K562 (cell line): Measurements from ENCODE around the gene HOXB1. TPM values are rescaled to one million over a fixed set of nuclear protein-coding genes. Genes with fewer than 3 reads are reported as not detected.

Source experiments
- CREB1 ChIP-seq, 2 experiments: sonication (generic) in 1 of 2; formaldehyde crosslinking in 1 of 2; IDR thresholded peaks; 2 replicates each; pipeline versions ENCODE4 v1.6.1 to v1.8.0; 2012 to 2022; ENCODE audit warnings: inconsistent platforms in 1 of 2, mild to moderate bottlenecking in 1 of 2, missing genetic modification reagents in 1 of 2, moderate library complexity in 1 of 2
- E2F6 ChIP-seq, 2 experiments: IDR thresholded peaks; 2 replicates each; pipeline ENCODE4 v1.6.1; 2011; ENCODE audit warnings: borderline replicate concordance in 1 of 2, control low read depth in 1 of 2, low read depth in 1 of 2, low read length in 1 of 2, mild to moderate bottlenecking in 1 of 2, mixed read lengths in 1 of 2, moderate library complexity in 1 of 2; ENCODE audit not compliant: insufficient read depth in 1 of 2, insufficient read length in 1 of 2, poor library complexity in 1 of 2, severe bottlenecking in 1 of 2; ENCODE audit errors: extremely low read depth in 1 of 2
- GTF2F1 ChIP-seq: IDR thresholded peaks from 2 replicates; pipeline ENCODE4 v1.6.1; 2011; ENCODE audit warnings: low read depth, low read length, improper control_type of control experiment
- PHF20 ChIP-seq: fragments of 450-650 bp; IDR thresholded peaks from 2 replicates; pipeline ENCODE4 v1.6.1; 2018; ENCODE audit not compliant: partially characterized antibody
- SFPQ ChIP-seq: fragments of 200-400 bp; formaldehyde crosslinking; IDR thresholded peaks from 2 replicates; pipeline ENCODE4 v1.6.1; 2017; ENCODE audit warnings: mild to moderate bottlenecking, low read depth, low read length, moderate library complexity
- TEAD4 ChIP-seq, 2 experiments: sonication (generic) in 1 of 2; formaldehyde crosslinking in 1 of 2; IDR thresholded peaks; 2 replicates each; pipeline versions ENCODE4 v1.6.1 to v1.8.0; 2012 to 2022; ENCODE audit warnings: borderline replicate concordance in 1 of 2, inconsistent platforms in 1 of 2, low read length in 1 of 2, mild to moderate bottlenecking in 1 of 2, missing genetic modification reagents in 1 of 2
- USF1 ChIP-seq: sonication (generic); formaldehyde crosslinking; IDR thresholded peaks from 2 replicates; pipeline ENCODE4 v1.9.0; 2022; ENCODE audit warnings: mild to moderate bottlenecking, missing genetic modification reagents
- polyA plus RNA-seq, 8 experiments: library from polyadenylated mRNA; depleted of rRNA in 4 of 8; stranded (reverse) in 5 of 8; unstranded in 3 of 8; fragments of >200 nt; fragmentation: Nextera tagmentation in 2 of 8; fragmentation: Illumina TruSeq in 1 of 8; extraction: Ambion mirVana in 2 of 8; extraction: Trizol in 1 of 8; gene quantifications; 2 replicates each; pipeline versions ENCODE4 v1.2.1 to v1.2.3, GENCODE V29; 2011 to 2014; ENCODE audit warnings: inconsistent platforms in 1 of 8, missing spikeins in 1 of 8
- total RNA-seq, 7 experiments: library from RNA; depleted of rRNA in 6 of 7; stranded (reverse); fragments of >200 nt in 6 of 7; fragmentation: Illumina TruSeq in 2 of 7; extraction: Trizol in 2 of 7; gene quantifications; 2 replicates each; pipeline versions ENCODE4 v1.2.1 to v1.2.3, GENCODE V29; 2011 to 2021; ENCODE audit warnings: low replicate concordance in 1 of 7
- TF ChIP-seq, protein P1 (sequence below): fragments of 250-450 bp; sonication (Bioruptor Pico); IDR thresholded peaks from 2 replicates; pipeline ENCODE4 v1.4.0; 2020; ENCODE audit warnings: mild to moderate bottlenecking, moderate library complexity
- TF ChIP-seq, protein P2 (sequence below): sonication (generic); formaldehyde crosslinking; IDR thresholded peaks from 2 replicates; pipeline ENCODE4 v1.5.0; 2020; ENCODE audit warnings: missing genetic modification reagents
- TF ChIP-seq, protein P3 (sequence below): IDR thresholded peaks from 2 replicates; pipeline ENCODE4 v1.6.1; 2014; ENCODE audit warnings: antibody characterized with exemption
- TF ChIP-seq, protein P4 (sequence below), 2 experiments: fragments of 450-650 bp; IDR thresholded peaks; 2 replicates each; pipeline ENCODE4 v1.6.1; 2016
- TF ChIP-seq, protein P5 (sequence below): fragments of 450-650 bp; formaldehyde crosslinking; conservative IDR thresholded peaks from 2 replicates; pipeline ENCODE4 v1.4.0; 2022; ENCODE audit warnings: mild to moderate bottlenecking, missing genetic modification characterization

Gene HOXB1
- total and polyA plus RNA-seq, 9 of the 15 experiments (the other 6 are each of a cell fraction or from before 2014, with no cell fraction given), result 0.04 TPM; not detected in 8

DNA sequence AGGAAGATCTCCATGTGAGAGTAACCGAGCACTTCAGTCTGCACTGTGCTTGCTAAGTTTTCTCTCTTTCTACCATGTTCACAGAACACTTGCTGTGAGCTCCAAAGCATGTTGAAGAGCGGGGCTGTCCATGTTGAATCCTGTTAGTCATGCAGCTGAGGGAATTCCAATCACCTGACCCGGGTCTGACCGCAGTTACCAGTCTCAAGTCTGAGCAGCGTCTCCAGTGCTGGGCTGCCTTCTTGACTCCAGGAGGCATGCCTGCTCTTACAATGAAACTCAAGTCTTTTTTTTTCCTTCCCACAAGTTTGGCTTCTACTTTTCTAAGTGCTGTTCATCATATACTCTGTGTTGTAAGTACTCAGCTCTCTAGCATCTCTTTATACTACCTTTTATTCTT lies 44.3 kb downstream of the HOXB1 start (continued):
- TF ChIP-seq, protein P1, sequence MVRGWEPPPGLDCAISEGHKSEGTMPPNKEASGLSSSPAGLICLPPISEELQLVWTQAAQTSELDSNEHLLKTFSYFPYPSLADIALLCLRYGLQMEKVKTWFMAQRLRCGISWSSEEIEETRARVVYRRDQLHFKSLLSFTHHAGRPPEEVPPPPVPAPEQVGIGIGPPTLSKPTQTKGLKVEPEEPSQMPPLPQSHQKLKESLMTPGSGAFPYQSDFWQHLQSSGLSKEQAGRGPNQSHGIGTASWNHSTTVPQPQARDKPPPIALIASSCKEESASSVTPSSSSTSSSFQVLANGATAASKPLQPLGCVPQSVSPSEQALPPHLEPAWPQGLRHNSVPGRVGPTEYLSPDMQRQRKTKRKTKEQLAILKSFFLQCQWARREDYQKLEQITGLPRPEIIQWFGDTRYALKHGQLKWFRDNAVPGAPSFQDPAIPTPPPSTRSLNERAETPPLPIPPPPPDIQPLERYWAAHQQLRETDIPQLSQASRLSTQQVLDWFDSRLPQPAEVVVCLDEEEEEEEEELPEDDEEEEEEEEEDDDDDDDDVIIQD, result no peak
- TF ChIP-seq, protein P2, sequence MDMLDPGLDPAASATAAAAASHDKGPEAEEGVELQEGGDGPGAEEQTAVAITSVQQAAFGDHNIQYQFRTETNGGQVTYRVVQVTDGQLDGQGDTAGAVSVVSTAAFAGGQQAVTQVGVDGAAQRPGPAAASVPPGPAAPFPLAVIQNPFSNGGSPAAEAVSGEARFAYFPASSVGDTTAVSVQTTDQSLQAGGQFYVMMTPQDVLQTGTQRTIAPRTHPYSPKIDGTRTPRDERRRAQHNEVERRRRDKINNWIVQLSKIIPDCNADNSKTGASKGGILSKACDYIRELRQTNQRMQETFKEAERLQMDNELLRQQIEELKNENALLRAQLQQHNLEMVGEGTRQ (CRISPR knock-in tag), result peak; percentile 34; the same call in 1 of the 2 replicates
- TF ChIP-seq, protein P3, sequence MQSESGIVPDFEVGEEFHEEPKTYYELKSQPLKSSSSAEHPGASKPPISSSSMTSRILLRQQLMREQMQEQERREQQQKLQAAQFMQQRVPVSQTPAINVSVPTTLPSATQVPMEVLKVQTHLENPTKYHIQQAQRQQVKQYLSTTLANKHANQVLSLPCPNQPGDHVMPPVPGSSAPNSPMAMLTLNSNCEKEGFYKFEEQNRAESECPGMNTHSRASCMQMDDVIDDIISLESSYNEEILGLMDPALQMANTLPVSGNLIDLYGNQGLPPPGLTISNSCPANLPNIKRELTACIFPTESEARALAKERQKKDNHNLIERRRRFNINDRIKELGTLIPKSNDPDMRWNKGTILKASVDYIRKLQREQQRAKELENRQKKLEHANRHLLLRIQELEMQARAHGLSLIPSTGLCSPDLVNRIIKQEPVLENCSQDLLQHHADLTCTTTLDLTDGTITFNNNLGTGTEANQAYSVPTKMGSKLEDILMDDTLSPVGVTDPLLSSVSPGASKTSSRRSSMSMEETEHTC, result peak; percentile 62; the same call in 1 of the 2 replicates
- TF ChIP-seq, protein P4, sequence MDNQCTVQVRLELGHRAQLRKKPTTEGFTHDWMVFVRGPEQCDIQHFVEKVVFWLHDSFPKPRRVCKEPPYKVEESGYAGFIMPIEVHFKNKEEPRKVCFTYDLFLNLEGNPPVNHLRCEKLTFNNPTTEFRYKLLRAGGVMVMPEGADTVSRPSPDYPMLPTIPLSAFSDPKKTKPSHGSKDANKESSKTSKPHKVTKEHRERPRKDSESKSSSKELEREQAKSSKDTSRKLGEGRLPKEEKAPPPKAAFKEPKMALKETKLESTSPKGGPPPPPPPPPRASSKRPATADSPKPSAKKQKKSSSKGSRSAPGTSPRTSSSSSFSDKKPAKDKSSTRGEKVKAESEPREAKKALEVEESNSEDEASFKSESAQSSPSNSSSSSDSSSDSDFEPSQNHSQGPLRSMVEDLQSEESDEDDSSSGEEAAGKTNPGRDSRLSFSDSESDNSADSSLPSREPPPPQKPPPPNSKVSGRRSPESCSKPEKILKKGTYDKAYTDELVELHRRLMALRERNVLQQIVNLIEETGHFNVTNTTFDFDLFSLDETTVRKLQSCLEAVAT (IDR thresholded peaks at IDR 0.05), result peak in 1 of 2 experiments; percentile 62; a peak in 1 of 4 replicates
- TF ChIP-seq GTF2F1, result no peak
- 0 out of 2 replicates have a peak, but pooled peaks have one; percentile 8 for TF ChIP-seq TEAD4 (IDR thresholded peaks at IDR 0.05; ENCODE audit: low read length)
- TF ChIP-seq TEAD4 (CRISPR knock-in tag; IDR thresholded peaks at IDR 0.05; ENCODE audit: borderline replicate concordance), result no peak
- TF ChIP-seq CREB1 (IDR thresholded peaks at IDR 0.05), result no peak
- no peak for TF ChIP-seq CREB1 (CRISPR knock-in tag; IDR thresholded peaks at IDR 0.05)
- TF ChIP-seq PHF20, result no peak
- peak; percentile 72 for TF ChIP-seq USF1 (CRISPR knock-in tag)
- peak in 1 of 2 experiments; percentile 22 for TF ChIP-seq E2F6 (IDR thresholded peaks at IDR 0.05; ENCODE audit: borderline replicate concordance in 1 of 2, extremely low read depth in 1 of 2, insufficient read depth in 1 of 2, insufficient read length in 1 of 2, low read depth in 1 of 2, low read length in 1 of 2, poor library complexity in 1 of 2, severe bottlenecking in 1 of 2)
- TF ChIP-seq, protein P5, sequence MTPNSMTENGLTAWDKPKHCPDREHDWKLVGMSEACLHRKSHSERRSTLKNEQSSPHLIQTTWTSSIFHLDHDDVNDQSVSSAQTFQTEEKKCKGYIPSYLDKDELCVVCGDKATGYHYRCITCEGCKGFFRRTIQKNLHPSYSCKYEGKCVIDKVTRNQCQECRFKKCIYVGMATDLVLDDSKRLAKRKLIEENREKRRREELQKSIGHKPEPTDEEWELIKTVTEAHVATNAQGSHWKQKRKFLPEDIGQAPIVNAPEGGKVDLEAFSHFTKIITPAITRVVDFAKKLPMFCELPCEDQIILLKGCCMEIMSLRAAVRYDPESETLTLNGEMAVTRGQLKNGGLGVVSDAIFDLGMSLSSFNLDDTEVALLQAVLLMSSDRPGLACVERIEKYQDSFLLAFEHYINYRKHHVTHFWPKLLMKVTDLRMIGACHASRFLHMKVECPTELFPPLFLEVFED (CRISPR knock-in tag), result no peak
- no peak for TF ChIP-seq SFPQ
